GM18858 (cell line): Measurements from ENCODE around the gene OR51B5.
"Not testable (repeated sequence)": the region's sequence is repeated elsewhere in the genome, so short reads cannot be mapped to it uniquely, and the experiment has no call there.

Experiments used
- ATAC-seq: cut with Tn5 transposase; IDR thresholded peaks from one replicate; pipeline ENCODE4 v1.9.1; 2021; ENCODE audit not compliant: unreplicated experiment

The OR51B5 gene

GRCh38 chr11:5336331-5336730 is 7.0 kb downstream of the OR51B5 start:
- ATAC-seq = no peak

GRCh38 chr11:5335170-5335569 is 8.2 kb downstream of the OR51B5 start:
- no peak for ATAC-seq

- ATAC-seq = no peak
Observed at GRCh38 chr11:5324197-5324596, 19.1 kb downstream of the OR51B5 start, which contains the start of gene OR51B2. OR51B2 (minus strand) TSS chr11:5324297; CDS start chr11:5324297, 0 bp downstream.

GRCh38 chr11:5317292-5317691 is 26.0 kb downstream of the OR51B5 start:
- ATAC-seq = no peak

- ATAC-seq = not testable (repeated sequence)
Observed at GRCh38 chr11:5313326-5314023, 29.8 kb downstream of the OR51B5 start.

GRCh38 chr11:5310423-5310822 is 32.9 kb downstream of the OR51B5 start:
- no peak for ATAC-seq

GRCh38 chr11:5307256-5308019 is 35.9 kb downstream of the OR51B5 start:
- no peak for ATAC-seq

GRCh38 chr11:5304046-5304445 is 39.3 kb downstream of the OR51B5 start:
- no peak for ATAC-seq

- no peak for ATAC-seq
Observed at GRCh38 chr11:5303626-5304025, 39.7 kb downstream of the OR51B5 start.

GRCh38 chr11:5301846-5302245 is 41.5 kb downstream of the OR51B5 start, which contains the start of gene OR51B4:
OR51B4 (minus strand) TSS chr11:5301946; CDS start chr11:5301946, 0 bp downstream.
- ATAC-seq = no peak

GRCh38 chr11:5300251-5300650 is 43.1 kb downstream of the OR51B5 start:
- ATAC-seq = no peak

GRCh38 chr11:5298451-5298850 is 44.9 kb downstream of the OR51B5 start:
- no peak for ATAC-seq

GRCh38 chr11:5297721-5298323 is 45.5 kb downstream of the OR51B5 start:
- ATAC-seq = no peak

GRCh38 chr11:5294342-5294995 is 48.9 kb downstream of the OR51B5 start:
- not testable (repeated sequence) for ATAC-seq

GRCh38 chr11:5293028-5293427 is 50.3 kb downstream of the OR51B5 start:
- ATAC-seq = no peak
